PC-3 (cell line): ENCODE data around the gene PRR20G. TPM values are rescaled to one million over a fixed set of nuclear protein-coding genes. Genes with fewer than 3 reads are reported as not detected.

ENCODE experiments used
- ATAC-seq: fragments of 200-7000 bp; cut with Tn5 transposase; 2 replicates; pipeline ENCODE4 v1.9.1; 2020; ENCODE audit warnings: mild to moderate bottlenecking, moderate library complexity
- BruUV-seq: library from RNA; stranded (reverse); fragments of 400-500 nt; replicated peaks from 2 replicates; lab custom pipeline; 2021; lab: Mats Ljungman, UMichigan
- CTCF ChIA-PET: fragments of 300-600 bp; sonication (Branson Sonifier 250); formaldehyde crosslinking; loops from one replicate; lab custom pipeline; 2022; ENCODE audit warnings: antibody characterized with exemption; lab: Charles Lee
- POLR2A ChIA-PET: fragments of 300-600 bp; sonication (Branson Sonifier 250); formaldehyde crosslinking; loops from one replicate; lab custom pipeline; 2022; ENCODE audit warnings: antibody characterized with exemption; ENCODE audit not compliant: unreplicated experiment; lab: Charles Lee
- DNase-seq: peaks from one replicate; pipeline ENCODE4 v3.0.0-alpha.2; 2015
- H2AFZ ChIP-seq: fragments of 300-600 bp; sonication (generic); 2 replicates; pipeline ENCODE4 v1.6.0; 2016; ENCODE audit warnings: antibody characterized with exemption, low read length
- H3F3A ChIP-seq: fragments of 300-600 bp; sonication (generic); one replicate; pipeline ENCODE4 v1.6.0; 2017; ENCODE audit warnings: antibody characterized with exemption, low read length, control low read depth, mild to moderate bottlenecking; ENCODE audit not compliant: unreplicated experiment
- H3K27ac ChIP-seq: fragments of 300-600 bp; sonication (generic); 2 replicates; pipeline ENCODE4 v1.5.1; 2016; ENCODE audit warnings: mild to moderate bottlenecking, low read length
- H3K27me3 ChIP-seq: fragments of 300-600 bp; sonication (generic); 2 replicates; pipeline ENCODE4 v1.6.1; 2016; ENCODE audit warnings: low read length, mixed read lengths
- H3K36me3 ChIP-seq: fragments of 300-600 bp; sonication (generic); 2 replicates; pipeline ENCODE4 v1.6.1; 2016; ENCODE audit warnings: low read depth, mixed run types, low read length, mixed read lengths
- H3K4me1 ChIP-seq: fragments of 300-600 bp; sonication (generic); 2 replicates; pipeline ENCODE4 v1.5.1; 2016; ENCODE audit warnings: low read length; ENCODE audit not compliant: insufficient read depth
- H3K4me2 ChIP-seq: fragments of 300-600 bp; sonication (generic); 2 replicates; pipeline ENCODE4 v1.6.0; 2016; ENCODE audit warnings: low read length
- H3K4me3 ChIP-seq: fragments of 300-600 bp; sonication (generic); 2 replicates; pipeline ENCODE4 v1.5.1; 2016; ENCODE audit warnings: mild to moderate bottlenecking, low read length, mixed read lengths
- H3K79me2 ChIP-seq: fragments of 300-600 bp; sonication (generic); 2 replicates; pipeline ENCODE4 v1.6.1; 2017; ENCODE audit warnings: low read length, mixed read lengths
- H3K9ac ChIP-seq: fragments of 300-600 bp; sonication (generic); 2 replicates; pipeline ENCODE4 v1.6.0; 2016; ENCODE audit warnings: mild to moderate bottlenecking, low read length
- H3K9me2 ChIP-seq: fragments of 300-600 bp; sonication (generic); replicated peaks from 2 replicates; pipeline ENCODE4 v1.6.1; 2016; ENCODE audit warnings: mixed run types, low read length, mixed read lengths
- H3K9me3 ChIP-seq: fragments of 300-600 bp; sonication (generic); 2 replicates; pipeline ENCODE4 v1.6.1; 2016; ENCODE audit warnings: low read length, mixed read lengths
- H4K20me1 ChIP-seq: fragments of 300-600 bp; sonication (generic); 2 replicates; pipeline ENCODE4 v1.6.1; 2016; ENCODE audit warnings: low read length, mixed read lengths
- CTCF ChIP-seq: fragments of 300-600 bp; sonication (generic); conservative IDR thresholded peaks from 2 replicates; pipeline ENCODE4 v1.5.1; 2017; ENCODE audit warnings: antibody characterized with exemption, low read depth, mild to moderate bottlenecking, low read length
- EZH2 ChIP-seq: fragments of 300-600 bp; sonication (generic); IDR thresholded peaks from one replicate; pipeline ENCODE4 v1.6.1; 2017; ENCODE audit warnings: antibody characterized with exemption, mild to moderate bottlenecking, low read length; ENCODE audit not compliant: unreplicated experiment
- EZH2phosphoT487 ChIP-seq: fragments of 300-600 bp; sonication (generic); IDR thresholded peaks from 2 replicates; pipeline ENCODE4 v1.6.1; 2018; ENCODE audit warnings: mild to moderate bottlenecking, antibody characterized with exemption, low read length, borderline replicate concordance
- intact Hi-C: fragments of 100-400 bp; cut with micrococcal nuclease; formaldehyde crosslinking; loops from 2 replicates; pipeline ENCODE4 v1.9.0; 2023
- total RNA-seq: library from RNA; depleted of rRNA; stranded (reverse); fragments of >200 nt; gene quantifications from 2 replicates; pipeline ENCODE4 v1.2.3, GENCODE V29; 2014

Gene PRR20G
- total RNA-seq, 1 experiment from 2014 or later = not detected

- no peaks in the 10 kb centered on the region for H3F3A ChIP-seq
- TF ChIP-seq EZH2phosphoT487 (no peak), EZH2 (no peak), CTCF (no peak)
- H2AFZ ChIP-seq = no peak overlapping the region
- H3K9me3 ChIP-seq = no peaks in the 10 kb centered on the region
- BruUV-seq = no TSS peak
- ATAC-seq (no peak), DNase-seq (no peak)
- H3K4me3 ChIP-seq = no peak overlapping the region
- no peaks in the 10 kb centered on the region for H3K36me3 ChIP-seq
- peaks cover 31% of the 10 kb centered on the region for H3K27me3 ChIP-seq
- H3K4me2 ChIP-seq = no peak overlapping the region
- ChIA-PET CTCF (no interaction called here), POLR2A (no interaction called here)
- peaks cover 4% of the 10 kb centered on the region for H3K4me1 ChIP-seq
- no peaks in the 10 kb centered on the region for H4K20me1 ChIP-seq
- no peak overlapping the region for H3K27ac ChIP-seq
- H3K9me2 ChIP-seq = no peaks in the 10 kb centered on the region
- H3K9ac ChIP-seq = no peak overlapping the region
- intact Hi-C loops = no loop called here
- no peaks in the 10 kb centered on the region for H3K79me2 ChIP-seq
Measured at GRCh38 chr3:127305499-127306060, 17.7 kb upstream of the PRR20G start.

DNA sequence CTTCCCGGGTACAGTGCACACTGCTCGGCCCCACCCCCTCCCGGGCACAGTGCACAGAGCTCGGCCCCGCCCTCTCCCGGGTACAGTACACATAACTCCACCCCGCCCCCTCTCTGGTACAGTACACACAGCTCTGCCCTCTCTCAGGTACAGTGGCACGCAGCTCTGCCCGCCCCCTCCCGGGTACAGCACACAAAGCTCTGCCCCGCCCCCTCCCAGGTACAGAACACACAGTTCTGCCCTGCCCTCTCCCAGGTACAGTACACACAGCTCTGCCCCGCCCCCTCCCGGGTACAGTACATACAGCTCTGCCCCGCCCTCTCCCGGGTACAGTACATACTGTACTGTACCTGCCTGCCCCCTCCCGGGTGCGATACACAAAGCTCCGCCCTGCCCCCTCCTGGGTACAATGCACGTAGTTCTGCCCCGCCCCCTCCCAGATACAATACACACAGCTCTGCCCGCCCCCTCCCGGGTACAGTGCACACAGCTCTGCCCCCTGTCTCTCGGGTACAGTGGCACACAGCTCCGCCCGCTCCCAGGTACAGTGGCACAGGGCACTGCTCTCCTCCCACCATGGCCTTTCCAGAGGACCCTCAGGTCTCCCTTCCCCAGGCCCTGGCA, 16.4 kb upstream of the PRR20G start:
- ChIA-PET CTCF (interaction anchor here (0.6 to 0.7 kb wide), 2 partner anchors 14 to 170 kb away, joined by 5 to 8 read pairs; no protein-coding TSS in a partner anchor), POLR2A (no interaction called here)
- Histone ChIP-seq H3K4me2 (peak overlapping the region; percentile 81), H3F3A (no peaks in the 10 kb centered on the region), H3K9me2 (no peaks in the 10 kb centered on the region), H3K79me2 (no peaks in the 10 kb centered on the region), H3K36me3 (no peaks in the 10 kb centered on the region), H3K9ac (no peak overlapping the region), H4K20me1 (no peaks in the 10 kb centered on the region), H3K9me3 (no peaks in the 10 kb centered on the region), H3K27ac (no peak overlapping the region), H3K4me3 (peak overlapping the region; percentile 57), H3K27me3 (peaks cover 35% of the 10 kb centered on the region), H3K4me1 (peaks cover 4% of the 10 kb centered on the region), H2AFZ (peak overlapping the region; percentile 34; the same call in 1 of the 2 replicates)
- ATAC-seq = peak; percentile 95
- TF ChIP-seq EZH2phosphoT487 (no peak), CTCF (0 out of 2 replicates have a peak, but pooled peaks have one; percentile 23)
- peak; percentile 75 for DNase-seq
- intact Hi-C loops = no loop called here
- BruUV-seq = no TSS peak

DNA sequence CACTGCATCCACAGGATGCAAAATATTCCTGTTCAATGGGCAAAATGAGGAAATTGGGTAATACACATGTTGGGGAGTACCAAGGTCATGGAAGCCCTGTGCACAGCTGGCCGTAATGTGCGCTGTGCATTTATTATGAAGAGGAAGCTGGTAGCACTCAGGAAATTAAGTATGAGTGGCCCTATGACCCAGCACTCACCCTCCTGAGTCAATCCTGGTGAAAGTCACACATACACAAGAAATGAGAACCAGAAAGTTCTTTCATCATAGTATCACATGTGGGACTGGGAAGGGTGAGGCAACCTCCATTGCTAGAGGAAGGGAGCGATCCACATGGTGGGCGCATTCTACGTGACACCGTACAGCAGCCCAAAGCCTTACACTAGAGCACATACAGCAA, 11.4 kb upstream of the PRR20G start:
- H3K79me2 ChIP-seq = no peaks in the 10 kb centered on the region
- ATAC-seq (no peak), DNase-seq (no peak)
- H3K9me2 ChIP-seq = no peaks in the 10 kb centered on the region
- no peak overlapping the region for H3K27ac ChIP-seq
- H3K36me3 ChIP-seq = no peaks in the 10 kb centered on the region
- no peak for TF ChIP-seq EZH2
- TF ChIP-seq EZH2phosphoT487 = no peak
- no peak for TF ChIP-seq CTCF
- H2AFZ ChIP-seq = no peak overlapping the region
- H3K4me2 ChIP-seq = no peak overlapping the region
- peaks cover 4% of the 10 kb centered on the region for H3K4me1 ChIP-seq
- no peak overlapping the region for H3K4me3 ChIP-seq
- BruUV-seq = no TSS peak
- CTCF ChIA-PET = no interaction called here
- no peaks in the 10 kb centered on the region for H3K9me3 ChIP-seq
- no peaks in the 10 kb centered on the region for H4K20me1 ChIP-seq
- intact Hi-C loops = no loop called here
- no peaks in the 10 kb centered on the region for H3F3A ChIP-seq
- no peak overlapping the region for H3K9ac ChIP-seq
- H3K27me3 ChIP-seq = peaks cover 39% of the 10 kb centered on the region
- POLR2A ChIA-PET = no interaction called here
